Left ventricle myocardium inferior (tissue), 1 donor: ENCODE results near the gene MAPK8IP2. TPM values are rescaled to one million over a fixed set of nuclear protein-coding genes. Genes with fewer than 3 reads are reported as not detected.

ENCODE experiments used
- DNase-seq: peaks from one replicate; pipeline ENCODE4 v3.0.0-alpha.2; 2020
- H3K27ac ChIP-seq: fragments of 200-600 bp; replicated peaks from 2 replicates; pipeline ENCODE4 v1.8.0; 2021
- H3K27me3 ChIP-seq: fragments of 200-600 bp; 2 replicates; pipeline ENCODE4 v1.8.0; 2021; ENCODE audit warnings: low read depth
- H3K36me3 ChIP-seq: fragments of 200-600 bp; 2 replicates; pipeline ENCODE4 v1.8.0; 2021
- H3K4me1 ChIP-seq: fragments of 200-600 bp; 2 replicates; pipeline ENCODE4 v1.8.0; 2021
- H3K4me3 ChIP-seq: fragments of 200-600 bp; 2 replicates; pipeline ENCODE4 v1.8.0; 2021; ENCODE audit warnings: mild to moderate bottlenecking, moderate library complexity
- H3K9me3 ChIP-seq: fragments of 200-600 bp; replicated peaks from 2 replicates; pipeline ENCODE4 v1.8.0; 2021
- intact Hi-C: fragments of 100-400 bp; cut with micrococcal nuclease; formaldehyde crosslinking; loops from one replicate; pipeline ENCODE4 v1.11.0; 2022
- total RNA-seq: library from RNA; stranded (reverse); fragmentation: NEBNext Ultra II Directional; extraction: Animal tissue kit (Norgen Biotek cat#: 25700); gene quantifications from one replicate; pipeline ENCODE4 v1.2.1, GENCODE V29; 2021
- TF ChIP-seq, protein P1 (sequence below): fragments of 200-600 bp; IDR thresholded peaks from 2 replicates; pipeline ENCODE4 v1.8.0; 2021; ENCODE audit warnings: antibody characterized with exemption, mild to moderate bottlenecking, borderline replicate concordance
- donor health status: DM: no; HTN: yes; CAD: no; lungs with severe emphysema.

Gene MAPK8IP2
- total RNA-seq, 1 donor from 2014 or later, result 0.33 TPM

DNA sequence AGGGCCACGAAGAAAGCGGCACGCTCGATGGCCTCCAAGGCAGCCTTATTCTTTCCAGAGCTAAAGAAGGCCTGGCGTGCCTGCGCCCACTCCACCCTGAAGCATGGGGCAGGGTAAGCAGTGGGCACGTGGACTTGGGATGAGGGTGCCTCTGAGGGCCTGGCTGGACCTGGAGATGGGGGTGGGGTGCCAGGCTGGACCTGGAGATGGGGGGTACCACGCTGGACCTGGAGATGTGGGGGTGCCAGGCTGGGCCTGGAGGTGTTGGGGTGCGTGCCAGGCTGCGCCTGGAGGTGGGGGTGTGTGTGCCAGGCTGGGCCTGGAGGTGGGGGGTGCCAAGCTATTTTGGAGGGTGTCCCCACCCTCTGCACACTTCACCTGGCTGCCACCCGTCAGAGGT lies 27.6 kb upstream of the MAPK8IP2 start:
- intact Hi-C loops, result no loop called here
- Histone ChIP-seq H3K9me3 (no peaks in the 10 kb centered on the region), H3K4me1 (peaks cover 75% of the 10 kb centered on the region), H3K27me3 (no peaks in the 10 kb centered on the region), H3K4me3 (no peak overlapping the region), H3K27ac (no peak overlapping the region), H3K36me3 (peaks cover 80% of the 10 kb centered on the region)
- TF ChIP-seq, protein P1, sequence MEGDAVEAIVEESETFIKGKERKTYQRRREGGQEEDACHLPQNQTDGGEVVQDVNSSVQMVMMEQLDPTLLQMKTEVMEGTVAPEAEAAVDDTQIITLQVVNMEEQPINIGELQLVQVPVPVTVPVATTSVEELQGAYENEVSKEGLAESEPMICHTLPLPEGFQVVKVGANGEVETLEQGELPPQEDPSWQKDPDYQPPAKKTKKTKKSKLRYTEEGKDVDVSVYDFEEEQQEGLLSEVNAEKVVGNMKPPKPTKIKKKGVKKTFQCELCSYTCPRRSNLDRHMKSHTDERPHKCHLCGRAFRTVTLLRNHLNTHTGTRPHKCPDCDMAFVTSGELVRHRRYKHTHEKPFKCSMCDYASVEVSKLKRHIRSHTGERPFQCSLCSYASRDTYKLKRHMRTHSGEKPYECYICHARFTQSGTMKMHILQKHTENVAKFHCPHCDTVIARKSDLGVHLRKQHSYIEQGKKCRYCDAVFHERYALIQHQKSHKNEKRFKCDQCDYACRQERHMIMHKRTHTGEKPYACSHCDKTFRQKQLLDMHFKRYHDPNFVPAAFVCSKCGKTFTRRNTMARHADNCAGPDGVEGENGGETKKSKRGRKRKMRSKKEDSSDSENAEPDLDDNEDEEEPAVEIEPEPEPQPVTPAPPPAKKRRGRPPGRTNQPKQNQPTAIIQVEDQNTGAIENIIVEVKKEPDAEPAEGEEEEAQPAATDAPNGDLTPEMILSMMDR, result no peak
- DNase-seq, result no peak

DNA sequence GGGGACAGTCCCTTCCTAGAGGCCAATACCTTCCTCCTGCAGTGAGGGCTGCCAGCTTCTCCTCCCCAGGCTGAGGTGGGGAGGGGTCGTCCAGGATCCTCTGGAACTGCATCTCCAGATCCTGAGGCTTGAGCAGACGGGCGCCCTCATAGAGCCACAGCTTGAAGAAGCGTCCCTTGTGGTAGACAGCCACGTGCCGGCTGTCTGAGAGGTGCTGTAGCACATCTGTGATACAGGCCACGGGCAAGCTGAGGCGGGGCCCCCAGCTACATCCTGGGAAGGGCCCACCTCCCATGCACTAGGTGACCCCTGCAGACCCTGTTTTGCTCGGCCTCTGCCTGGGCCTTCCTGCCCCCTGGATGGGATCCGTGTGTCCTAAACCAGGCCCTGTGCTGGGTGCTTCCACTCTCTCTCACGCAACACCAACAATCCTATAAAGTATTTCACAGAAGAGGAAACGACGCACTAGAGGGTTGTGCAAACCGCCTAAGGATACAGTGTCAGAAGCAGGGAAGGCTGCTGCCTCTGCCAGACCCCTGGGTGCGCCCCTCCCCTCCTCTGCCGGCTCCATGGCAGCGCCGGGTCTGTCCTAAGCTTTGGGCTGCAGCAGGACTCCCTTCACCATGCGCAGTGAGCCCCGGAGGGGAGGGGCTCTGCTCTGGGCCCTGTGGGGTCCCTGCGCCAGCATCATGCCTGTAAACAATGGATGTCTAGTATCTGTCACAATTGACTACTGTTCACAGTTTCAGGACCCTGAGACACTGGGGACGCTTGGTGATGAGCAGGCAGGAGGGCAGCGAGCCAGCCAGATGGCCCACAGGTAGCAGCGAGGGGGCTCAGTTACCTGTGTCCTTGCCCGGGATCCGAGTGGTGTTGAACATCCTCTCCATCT lies 26.9 kb upstream of the MAPK8IP2 start:
- intact Hi-C loops, result no loop called here
- no peaks in the 10 kb centered on the region for H3K27me3 ChIP-seq
- TF ChIP-seq, protein P1, result no peak
- DNase-seq, result no peak
- no peak overlapping the region for H3K4me3 ChIP-seq
- H3K4me1 ChIP-seq, result peaks cover 83% of the 10 kb centered on the region
- H3K9me3 ChIP-seq, result no peaks in the 10 kb centered on the region
- H3K27ac ChIP-seq, result no peak overlapping the region
- H3K36me3 ChIP-seq, result peaks cover 73% of the 10 kb centered on the region

DNA sequence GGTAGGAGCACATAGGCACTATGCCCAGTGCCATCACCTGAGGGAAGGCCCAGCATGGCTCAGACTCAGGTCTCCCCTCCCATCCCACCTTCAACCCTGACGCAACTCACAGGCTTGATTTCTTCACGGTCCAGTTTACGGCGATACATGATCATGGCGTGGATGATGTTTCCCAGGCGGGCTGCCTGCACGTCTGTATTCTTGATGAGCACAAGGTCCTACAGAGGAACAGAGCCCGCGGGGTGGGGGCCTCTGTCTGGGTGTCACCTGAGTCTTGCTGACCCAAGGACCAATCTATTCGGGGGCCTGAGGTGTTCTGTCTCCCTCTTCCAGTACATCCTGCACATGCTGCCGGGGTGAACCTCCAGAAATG lies 26.2 kb upstream of the MAPK8IP2 start:
- no peak for DNase-seq
- H3K27me3 ChIP-seq, result no peaks in the 10 kb centered on the region
- H3K9me3 ChIP-seq, result no peaks in the 10 kb centered on the region
- intact Hi-C loops, result no loop called here
- peaks cover 67% of the 10 kb centered on the region for H3K36me3 ChIP-seq
- H3K27ac ChIP-seq, result no peak overlapping the region
- H3K4me3 ChIP-seq, result no peak overlapping the region
- TF ChIP-seq, protein P1, result no peak
- H3K4me1 ChIP-seq, result peaks cover 85% of the 10 kb centered on the region

DNA sequence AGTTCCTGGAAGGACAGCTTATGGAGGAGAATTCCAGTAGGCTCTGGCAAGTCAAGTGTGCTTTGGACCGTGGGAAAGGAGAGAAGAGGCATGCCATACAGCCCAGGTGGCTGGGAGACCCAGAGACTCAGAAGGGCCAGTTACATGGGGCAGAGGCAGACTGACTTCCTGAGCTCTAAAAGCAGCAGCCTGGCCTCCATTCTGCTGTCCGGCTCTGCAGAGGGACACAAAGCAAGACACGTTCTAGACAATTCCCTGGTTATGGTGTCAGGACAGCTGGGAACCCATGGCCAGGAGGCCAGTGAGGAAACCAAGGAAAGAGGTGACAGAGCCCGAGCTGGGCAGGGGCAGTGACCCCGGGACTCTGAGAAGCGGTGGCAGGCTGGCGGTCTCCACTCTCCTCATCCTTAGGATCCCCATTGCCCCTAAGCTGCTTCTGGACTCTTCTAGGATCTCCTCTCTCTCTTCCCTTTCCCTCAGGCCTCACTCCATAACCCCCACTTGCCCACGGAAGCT lies 25.1 kb upstream of the MAPK8IP2 start:
- no peak for DNase-seq
- Histone ChIP-seq H3K4me3 (peak overlapping the region; percentile 73), H3K36me3 (peaks cover 61% of the 10 kb centered on the region), H3K9me3 (no peaks in the 10 kb centered on the region), H3K4me1 (peaks cover 85% of the 10 kb centered on the region), H3K27ac (peak overlapping the region; percentile 99), H3K27me3 (no peaks in the 10 kb centered on the region)
- TF ChIP-seq, protein P1, result no peak
- intact Hi-C loops, result no loop called here

DNA sequence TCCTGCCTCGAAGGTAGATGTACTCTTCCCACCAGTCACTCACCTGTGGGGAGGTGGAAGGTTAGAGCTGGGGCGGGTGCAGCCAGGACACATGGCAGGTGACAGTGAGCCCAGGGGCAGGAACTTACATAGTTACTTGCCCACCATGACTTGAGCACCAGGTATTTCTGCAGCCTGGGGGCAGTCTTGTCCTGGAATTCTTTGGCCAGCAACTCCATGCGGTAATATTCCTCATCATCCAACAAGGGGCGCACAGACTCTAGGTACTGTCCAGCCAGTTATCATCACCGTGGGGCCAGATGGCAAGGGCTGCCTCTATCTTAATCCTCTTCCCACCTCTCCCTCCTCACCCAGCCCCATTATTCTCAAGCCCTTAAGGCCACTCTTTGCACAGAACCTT lies 24.5 kb upstream of the MAPK8IP2 start:
- Histone ChIP-seq H3K4me3 (peak overlapping the region; percentile 73), H3K4me1 (peaks cover 85% of the 10 kb centered on the region), H3K27ac (peak overlapping the region; percentile 99), H3K27me3 (no peaks in the 10 kb centered on the region), H3K9me3 (no peaks in the 10 kb centered on the region), H3K36me3 (peaks cover 59% of the 10 kb centered on the region)
- TF ChIP-seq, protein P1, result peak; percentile 54
- intact Hi-C loops, result no loop called here
- no peak for DNase-seq
